ENCODE data around the gene ANXA10.
"Not testable (repeated sequence)": the region's sequence is repeated elsewhere in the genome, so short reads cannot be mapped to it uniquely, and the experiment has no call there.

GRCh38 chr4:168137695-168138094 lies 45.4 kb downstream of the ANXA10 start:
- TF ChIP-seq CTCF, POLR2A (IDR thresholded peaks at IDR 0.05): not testable (repeated sequence)
